IPS DF 4.7 (cell line): Measurements from ENCODE around the gene TTYH2.

ENCODE experiments used
- DNase-seq: peaks from one replicate; pipeline ENCODE4 v3.0.0-alpha.2; 2013; ENCODE audit warnings: low spot score; ENCODE audit errors: extremely low read depth

The TTYH2 gene

GRCh38 chr17:74233937-74234336 lies 20.6 kb downstream of the TTYH2 start:
- no peak for DNase-seq

- DNase-seq = no peak
These were observed 21.1 kb downstream of the TTYH2 start for GRCh38 chr17:74234486-74234885.

GRCh38 chr17:74235040-74235581 lies 21.7 kb downstream of the TTYH2 start:
- DNase-seq = no peak

GRCh38 chr17:74235911-74236371 lies 22.6 kb downstream of the TTYH2 start:
- no peak for DNase-seq

- no peak for DNase-seq
These were observed 23.9 kb downstream of the TTYH2 start for GRCh38 chr17:74237321-74237720.

- DNase-seq = no peak
These were observed 25.8 kb downstream of the TTYH2 start for GRCh38 chr17:74239172-74239571.

GRCh38 chr17:74240618-74241205 lies 27.3 kb downstream of the TTYH2 start:
- DNase-seq = no peak

- DNase-seq = no peak
These were observed 28.1 kb downstream of the TTYH2 start for GRCh38 chr17:74241431-74241830.

- DNase-seq = no peak
These were observed 28.5 kb downstream of the TTYH2 start for GRCh38 chr17:74241847-74242246.

- DNase-seq = no peak
These were observed 29.8 kb downstream of the TTYH2 start for GRCh38 chr17:74243013-74243755.

- no peak for DNase-seq
These were observed 30.8 kb downstream of the TTYH2 start for GRCh38 chr17:74244128-74244527.

GRCh38 chr17:74244548-74244947 lies 31.2 kb downstream of the TTYH2 start:
- DNase-seq = no peak

GRCh38 chr17:74245145-74245831 lies 31.9 kb downstream of the TTYH2 start:
- no peak for DNase-seq

- no peak for DNase-seq
These were observed 32.5 kb downstream of the TTYH2 start for GRCh38 chr17:74245871-74246270.

GRCh38 chr17:74249590-74250270 lies 36.4 kb downstream of the TTYH2 start:
- no peak for DNase-seq

GRCh38 chr17:74250324-74250995 lies 37.1 kb downstream of the TTYH2 start:
- DNase-seq = no peak

GRCh38 chr17:74251051-74251450 lies 37.7 kb downstream of the TTYH2 start:
- DNase-seq = no peak

GRCh38 chr17:74251569-74251968 lies 38.2 kb downstream of the TTYH2 start:
- DNase-seq = no peak

GRCh38 chr17:74252211-74252610 lies 38.8 kb downstream of the TTYH2 start:
- DNase-seq = no peak

- DNase-seq = no peak
These were observed 39.7 kb downstream of the TTYH2 start for GRCh38 chr17:74253036-74253435.

GRCh38 chr17:74257311-74257710 lies 43.9 kb downstream of the TTYH2 start:
- no peak for DNase-seq
